ENCODE results near the gene CACNB4.
A peak's percentile ranks its signal among the peaks of the same experiment; 100 is the strongest.

CACNB4 gene

DNA sequence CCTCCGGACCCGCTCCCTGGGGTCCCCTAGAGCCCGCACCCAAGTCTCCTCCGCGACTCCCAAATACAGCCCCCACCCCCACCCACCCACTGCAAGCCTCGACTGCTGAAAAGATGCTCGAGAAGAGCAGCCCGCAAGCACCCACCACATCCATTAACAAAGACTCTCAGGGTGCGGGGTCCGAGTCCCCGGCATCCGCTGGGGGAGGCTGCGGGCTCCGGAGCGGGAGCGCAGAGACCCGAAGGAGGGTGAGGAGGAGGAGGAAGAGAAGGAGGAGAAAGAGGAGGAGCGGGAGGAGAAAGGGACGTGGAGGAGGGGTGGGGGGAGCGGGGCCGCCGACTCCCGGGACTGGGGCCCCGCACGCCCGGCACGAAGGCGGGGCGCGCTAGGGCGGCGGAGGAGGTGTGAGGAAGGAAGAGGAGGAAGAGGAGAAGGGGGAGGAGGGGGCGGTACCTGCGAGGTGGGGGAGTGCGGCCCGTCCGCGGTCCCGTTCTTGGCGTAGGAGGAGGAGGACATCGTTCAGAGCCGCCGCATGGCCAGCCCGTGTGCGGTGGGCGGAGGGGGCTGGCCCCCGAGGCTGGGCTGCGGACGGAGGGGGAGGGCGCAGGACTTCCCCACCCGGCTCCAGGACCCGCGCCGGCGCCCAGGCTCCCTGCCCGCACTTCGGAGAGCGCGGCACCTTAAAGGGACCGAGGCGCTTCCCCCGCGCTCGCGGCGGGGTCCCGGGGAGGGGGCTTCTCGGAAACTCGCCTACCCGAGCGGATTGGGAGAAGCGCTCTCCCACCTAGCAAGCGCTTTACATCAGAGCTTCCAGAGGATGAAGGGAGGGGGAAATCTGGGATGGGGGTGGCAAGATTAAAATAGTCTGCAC, at the start of gene CACNB4:
Gene CACNB4, minus strand, starts transcription at position 549 of the 871 bp plus-strand sequence.
- TF ChIP-seq, protein P1, sequence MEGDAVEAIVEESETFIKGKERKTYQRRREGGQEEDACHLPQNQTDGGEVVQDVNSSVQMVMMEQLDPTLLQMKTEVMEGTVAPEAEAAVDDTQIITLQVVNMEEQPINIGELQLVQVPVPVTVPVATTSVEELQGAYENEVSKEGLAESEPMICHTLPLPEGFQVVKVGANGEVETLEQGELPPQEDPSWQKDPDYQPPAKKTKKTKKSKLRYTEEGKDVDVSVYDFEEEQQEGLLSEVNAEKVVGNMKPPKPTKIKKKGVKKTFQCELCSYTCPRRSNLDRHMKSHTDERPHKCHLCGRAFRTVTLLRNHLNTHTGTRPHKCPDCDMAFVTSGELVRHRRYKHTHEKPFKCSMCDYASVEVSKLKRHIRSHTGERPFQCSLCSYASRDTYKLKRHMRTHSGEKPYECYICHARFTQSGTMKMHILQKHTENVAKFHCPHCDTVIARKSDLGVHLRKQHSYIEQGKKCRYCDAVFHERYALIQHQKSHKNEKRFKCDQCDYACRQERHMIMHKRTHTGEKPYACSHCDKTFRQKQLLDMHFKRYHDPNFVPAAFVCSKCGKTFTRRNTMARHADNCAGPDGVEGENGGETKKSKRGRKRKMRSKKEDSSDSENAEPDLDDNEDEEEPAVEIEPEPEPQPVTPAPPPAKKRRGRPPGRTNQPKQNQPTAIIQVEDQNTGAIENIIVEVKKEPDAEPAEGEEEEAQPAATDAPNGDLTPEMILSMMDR (IDR thresholded peaks at IDR 0.05; ENCODE audit: low read depth, low read length, missing control alignments): no peak

DNA sequence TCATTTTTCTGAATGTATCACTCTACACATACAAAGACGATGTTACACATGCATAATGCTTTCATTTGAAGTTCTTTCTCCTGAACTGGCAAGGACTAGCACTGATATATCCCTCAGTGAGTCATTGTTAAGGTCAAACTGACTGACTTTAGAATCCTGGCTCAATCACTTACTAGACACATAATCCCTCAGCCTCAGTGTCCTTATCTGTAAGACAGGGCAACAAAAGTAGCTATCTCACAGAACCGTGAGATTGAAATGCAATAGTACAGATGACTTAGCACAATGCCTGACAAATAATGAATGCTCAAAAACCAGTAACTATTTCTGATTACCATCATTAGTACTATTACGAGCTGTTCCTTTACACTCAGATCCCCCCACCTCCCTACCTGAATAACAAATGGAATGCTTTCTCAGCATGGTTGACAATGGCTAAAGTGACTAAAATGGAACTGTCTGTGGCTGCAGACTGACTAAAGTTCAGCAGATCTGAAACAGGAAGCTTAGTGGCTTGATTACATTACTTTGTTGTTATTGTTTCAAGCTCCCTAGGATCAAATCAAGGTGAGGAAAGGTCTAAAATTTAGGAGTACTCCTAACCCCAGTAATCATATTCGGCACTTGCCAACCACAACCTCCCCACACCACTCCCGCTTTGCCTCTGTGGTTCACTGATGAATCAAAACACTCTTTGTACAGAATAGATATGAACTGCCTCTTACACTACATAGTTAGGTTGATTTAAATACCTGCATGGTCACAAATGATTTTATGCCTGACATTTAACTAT, 35.8 kb upstream of the CACNB4 start:
- TF ChIP-seq, protein P1 (IDR thresholded peaks at IDR 0.05; ENCODE audit: low read depth, low read length, missing control alignments): no peak
- DNase-seq (ENCODE audit: low read depth): peak; percentile 1
- in situ Hi-C loops (cut with HindIII; ENCODE audit: low sequenced_read_pairs): no loop called here

More for the DNA sequence above, at the start of gene CACNB4:
- no peak for DNase-seq (ENCODE audit: low read depth)
- peak within 1 kb of the TSS; percentile 57 for H3K4me3 ChIP-seq (ENCODE audit: low read depth, low read length)
- in situ Hi-C loops (cut with HindIII; ENCODE audit: low sequenced_read_pairs): no loop called here

DNA sequence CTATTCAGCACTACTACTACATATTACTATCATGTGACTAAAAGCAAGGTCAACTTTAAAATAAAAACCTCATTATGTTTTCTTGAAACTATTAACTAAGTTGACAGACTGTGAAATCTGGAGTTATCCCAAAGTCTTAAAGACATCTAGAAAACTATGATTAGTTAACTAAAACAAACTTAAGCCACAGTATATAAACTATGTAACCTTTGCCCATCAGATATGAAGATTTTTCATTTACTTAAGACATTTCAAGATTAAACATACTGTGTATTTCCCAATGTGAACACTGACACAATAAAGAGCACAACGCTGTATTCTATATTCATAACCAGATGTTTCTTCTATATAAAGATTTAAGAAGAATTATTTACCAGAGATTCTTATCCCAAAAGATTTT, 33.5 kb upstream of the CACNB4 start:
- no peak overlapping the region for H3K4me3 ChIP-seq (ENCODE audit: low read depth, low read length)
- in situ Hi-C loops (cut with HindIII; ENCODE audit: low sequenced_read_pairs): no loop called here
- DNase-seq (ENCODE audit: low read depth): no peak
- TF ChIP-seq, protein P1 (IDR thresholded peaks at IDR 0.05; ENCODE audit: low read depth, low read length, missing control alignments): no peak

More for the DNA sequence above, 35.8 kb upstream of the CACNB4 start:
- no peak overlapping the region for H3K4me3 ChIP-seq (ENCODE audit: low read depth, low read length)

DNA sequence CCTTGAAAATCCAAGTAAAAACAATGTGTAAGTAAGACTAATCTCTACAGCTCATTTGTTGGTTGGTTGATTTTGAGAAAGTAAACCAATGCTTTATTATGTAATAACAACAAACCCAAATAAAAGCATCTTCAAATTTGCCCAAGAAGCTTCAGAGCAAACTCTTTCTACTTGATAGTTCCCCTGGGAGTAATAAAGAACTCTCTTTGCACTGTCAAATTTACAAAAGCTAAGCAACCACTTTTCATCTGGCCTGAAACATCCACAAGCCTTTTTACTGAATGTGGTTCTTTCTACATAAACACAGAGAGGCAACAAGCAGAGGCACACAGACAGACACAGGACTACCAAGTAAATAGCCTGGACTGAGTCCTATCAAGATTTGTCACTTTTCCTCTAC, 28.8 kb upstream of the CACNB4 start:
- TF ChIP-seq, protein P1 (IDR thresholded peaks at IDR 0.05; ENCODE audit: low read depth, low read length, missing control alignments): no peak
- in situ Hi-C loops (cut with HindIII; ENCODE audit: low sequenced_read_pairs): no loop called here
- no peak for DNase-seq (ENCODE audit: low read depth)
- no peak overlapping the region for H3K4me3 ChIP-seq (ENCODE audit: low read depth, low read length)

DNA sequence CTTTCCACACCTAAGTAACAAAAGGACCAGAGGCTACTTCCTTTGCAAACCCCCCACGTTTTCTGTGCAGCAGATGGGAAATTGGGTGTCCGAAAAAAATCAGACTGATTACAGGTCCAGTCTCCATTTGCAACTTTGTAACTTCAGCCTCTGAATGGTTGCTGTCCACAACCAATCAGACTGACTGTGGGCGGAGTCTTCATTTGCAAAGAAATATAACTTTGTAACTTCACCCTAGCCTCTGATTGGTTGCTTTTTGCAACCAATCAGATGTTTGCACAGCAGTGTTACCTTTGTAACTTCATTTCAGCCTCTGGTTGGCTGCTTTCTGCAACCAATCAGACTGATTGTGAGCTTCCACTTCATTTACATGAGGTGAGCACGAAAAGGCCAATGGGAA, 27.8 kb upstream of the CACNB4 start:
- in situ Hi-C loops (cut with HindIII; ENCODE audit: low sequenced_read_pairs): no loop called here
- TF ChIP-seq, protein P1 (IDR thresholded peaks at IDR 0.05; ENCODE audit: low read depth, low read length, missing control alignments): no peak
- H3K4me3 ChIP-seq (ENCODE audit: low read depth, low read length): no peak overlapping the region
- no peak for DNase-seq (ENCODE audit: low read depth)

DNA sequence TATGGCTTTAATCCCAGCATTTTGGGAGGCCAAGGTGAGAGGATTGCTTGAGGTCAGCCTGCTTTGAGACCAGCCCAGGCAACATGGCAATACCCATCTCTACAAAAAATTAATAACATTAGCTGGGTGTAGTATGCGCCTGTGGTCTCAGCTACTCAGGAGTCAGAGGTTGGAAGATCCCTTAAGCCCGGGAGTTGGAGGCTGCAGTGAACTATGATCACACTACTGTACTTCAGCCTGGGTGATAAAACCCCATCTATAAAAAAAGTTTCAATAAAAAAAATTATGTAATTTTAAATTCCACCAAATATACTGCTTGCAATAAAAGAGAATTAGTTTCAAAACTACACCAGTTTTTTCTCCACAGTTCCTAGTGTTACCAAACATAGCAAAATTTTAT, 23.3 kb upstream of the CACNB4 start:
- TF ChIP-seq, protein P1 (IDR thresholded peaks at IDR 0.05; ENCODE audit: low read depth, low read length, missing control alignments): no peak
- DNase-seq (ENCODE audit: low read depth): no peak
- in situ Hi-C loops (cut with HindIII; ENCODE audit: low sequenced_read_pairs): no loop called here
- no peak overlapping the region for H3K4me3 ChIP-seq (ENCODE audit: low read depth, low read length)
